ENCODE results near the gene E2F2.

Gene E2F2

DNA sequence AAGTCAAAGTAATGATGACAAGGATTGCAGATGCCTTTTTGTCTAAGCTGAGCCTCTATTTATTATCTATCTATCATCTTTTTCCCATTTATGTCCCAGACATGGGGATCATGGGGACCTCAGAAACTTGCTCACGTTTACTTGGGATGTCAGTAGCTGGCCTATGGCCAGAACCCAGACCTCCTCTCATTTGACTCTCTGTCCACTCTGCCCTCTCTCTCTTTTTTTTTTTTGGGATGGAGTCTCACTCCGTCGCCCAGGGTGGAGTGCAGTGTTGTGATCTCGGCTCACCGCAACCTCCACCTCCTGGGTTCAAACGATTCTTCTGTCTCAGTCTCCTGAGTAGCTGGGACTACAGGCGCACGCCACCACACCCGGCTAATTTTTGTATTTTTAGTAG is 32.0 kb upstream of the E2F2 start:
- no peak for DNase-seq (ENCODE audit: low spot score)

DNA sequence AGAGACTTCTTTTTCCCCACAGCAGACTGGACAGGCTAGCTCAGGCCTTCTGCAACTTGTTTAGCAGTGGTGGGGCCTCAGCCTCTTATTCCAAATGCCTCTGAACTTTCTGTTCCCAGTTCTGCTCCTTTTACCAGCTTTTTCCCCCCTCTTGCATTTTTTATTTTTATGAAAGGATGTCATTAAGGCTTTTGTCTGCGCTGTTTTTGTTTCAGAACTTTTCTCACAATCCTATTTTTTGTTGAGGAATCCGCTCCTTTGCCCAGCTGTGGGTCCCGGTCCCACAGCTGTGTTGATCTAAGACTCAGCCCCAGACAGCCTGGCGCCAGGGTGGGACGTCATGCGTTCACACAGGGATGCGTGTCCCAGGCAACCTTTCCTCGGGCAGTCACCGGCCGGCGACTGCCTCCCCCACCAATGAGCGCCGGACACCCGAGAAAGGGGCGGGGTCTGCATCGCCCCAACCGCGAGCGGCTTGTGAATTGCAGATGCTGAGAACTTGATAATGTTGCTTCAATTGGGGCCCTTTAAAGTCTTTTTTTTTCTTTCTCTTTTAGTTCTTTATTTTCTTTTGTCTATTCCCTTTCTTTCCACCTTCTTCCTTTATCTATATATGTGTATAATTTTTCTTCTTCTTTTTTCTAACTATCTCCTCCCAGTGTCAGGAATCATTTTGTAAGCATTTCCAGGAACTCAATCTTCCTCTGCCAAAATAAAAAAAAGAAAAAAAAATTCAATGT is 31.3 kb upstream of the E2F2 start:
- DNase-seq (ENCODE audit: low spot score) = no peak

DNA sequence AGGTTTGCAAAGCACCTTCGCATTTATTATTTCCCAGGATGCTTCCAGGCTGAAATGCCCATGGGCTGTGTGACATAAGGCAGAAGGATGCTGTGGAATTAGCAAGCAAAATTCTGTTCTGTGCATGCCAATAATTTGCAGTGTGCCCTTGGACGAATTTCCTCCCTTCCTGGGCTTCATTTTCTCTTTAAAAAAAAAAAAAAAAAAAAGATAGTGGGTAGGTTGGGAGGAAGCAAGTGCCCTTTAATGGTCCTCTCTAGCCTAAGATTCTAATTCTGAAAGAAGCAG is 30.7 kb upstream of the E2F2 start:
- no peak for DNase-seq (ENCODE audit: low spot score)

DNA sequence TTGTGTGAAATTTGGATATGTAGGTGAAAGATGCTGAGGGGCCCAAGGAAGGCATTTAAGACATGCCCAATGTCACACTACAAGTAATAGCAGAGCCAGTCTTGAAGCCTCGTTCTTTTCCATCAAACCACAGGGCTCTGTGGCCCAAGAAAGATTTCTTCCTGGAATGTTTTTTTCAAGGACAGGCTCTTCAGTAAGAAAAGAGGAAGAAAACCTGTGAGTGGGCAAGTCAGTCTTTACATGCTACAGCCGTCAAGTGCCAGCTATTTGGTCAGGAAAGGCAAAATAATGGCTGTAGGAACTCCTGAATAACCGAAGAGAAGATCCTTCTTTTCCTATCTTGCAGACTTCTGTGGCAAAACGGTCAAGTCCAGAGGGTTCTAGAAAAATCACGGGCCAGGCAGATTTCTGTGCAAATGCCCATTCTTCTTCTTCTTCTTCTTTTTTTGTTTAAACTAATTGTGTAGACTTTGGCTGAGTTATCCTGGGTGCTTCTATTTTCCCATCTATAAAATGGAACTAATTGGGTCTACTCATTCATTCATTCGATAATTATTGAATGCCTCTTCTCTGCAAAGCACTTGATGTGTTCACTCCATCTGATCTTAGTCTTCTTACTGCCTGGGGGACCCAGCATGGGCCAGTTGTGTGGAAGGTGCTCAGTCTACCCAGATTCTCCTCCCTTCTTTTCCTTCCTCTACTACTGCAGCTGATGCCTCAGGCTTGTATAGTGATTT is 30.2 kb upstream of the E2F2 start:
- DNase-seq (ENCODE audit: low spot score) = no peak

DNA sequence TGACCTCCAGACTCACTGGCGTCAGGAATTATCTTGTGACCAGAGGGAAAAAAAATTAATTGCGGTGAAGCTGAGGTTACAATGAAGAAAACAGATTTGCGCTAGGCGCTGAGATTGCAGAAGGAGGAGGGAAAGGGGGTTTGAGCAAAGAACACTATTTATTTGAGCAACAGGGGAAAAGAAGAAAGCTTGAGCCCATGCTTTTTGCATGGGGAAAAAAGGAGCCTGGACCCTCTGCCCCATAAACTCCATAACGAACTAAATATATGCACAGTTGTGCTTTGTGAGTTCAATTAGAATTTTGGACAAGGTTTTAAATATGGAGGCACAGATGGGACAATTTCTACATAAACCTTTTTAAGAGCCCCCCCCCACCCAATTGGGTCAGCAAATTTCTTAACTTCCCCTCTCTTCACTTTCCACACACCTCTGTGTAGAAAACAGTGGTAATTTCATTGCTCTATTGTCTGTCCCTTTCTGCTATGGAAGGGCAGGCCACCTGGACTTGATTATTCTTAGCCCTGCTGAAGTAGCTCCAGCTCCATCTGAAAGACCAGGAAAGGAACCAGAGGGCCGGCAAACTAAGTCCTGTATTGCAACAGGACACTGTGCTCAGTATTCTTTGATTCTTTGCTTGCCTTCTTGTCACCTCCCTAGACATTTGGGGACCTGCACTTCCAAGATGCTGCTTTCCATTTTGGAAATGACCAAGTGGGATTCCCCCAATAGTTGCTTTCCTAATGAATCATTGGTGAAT is 29.1 kb upstream of the E2F2 start:
- DNase-seq (ENCODE audit: low spot score) = no peak

DNA sequence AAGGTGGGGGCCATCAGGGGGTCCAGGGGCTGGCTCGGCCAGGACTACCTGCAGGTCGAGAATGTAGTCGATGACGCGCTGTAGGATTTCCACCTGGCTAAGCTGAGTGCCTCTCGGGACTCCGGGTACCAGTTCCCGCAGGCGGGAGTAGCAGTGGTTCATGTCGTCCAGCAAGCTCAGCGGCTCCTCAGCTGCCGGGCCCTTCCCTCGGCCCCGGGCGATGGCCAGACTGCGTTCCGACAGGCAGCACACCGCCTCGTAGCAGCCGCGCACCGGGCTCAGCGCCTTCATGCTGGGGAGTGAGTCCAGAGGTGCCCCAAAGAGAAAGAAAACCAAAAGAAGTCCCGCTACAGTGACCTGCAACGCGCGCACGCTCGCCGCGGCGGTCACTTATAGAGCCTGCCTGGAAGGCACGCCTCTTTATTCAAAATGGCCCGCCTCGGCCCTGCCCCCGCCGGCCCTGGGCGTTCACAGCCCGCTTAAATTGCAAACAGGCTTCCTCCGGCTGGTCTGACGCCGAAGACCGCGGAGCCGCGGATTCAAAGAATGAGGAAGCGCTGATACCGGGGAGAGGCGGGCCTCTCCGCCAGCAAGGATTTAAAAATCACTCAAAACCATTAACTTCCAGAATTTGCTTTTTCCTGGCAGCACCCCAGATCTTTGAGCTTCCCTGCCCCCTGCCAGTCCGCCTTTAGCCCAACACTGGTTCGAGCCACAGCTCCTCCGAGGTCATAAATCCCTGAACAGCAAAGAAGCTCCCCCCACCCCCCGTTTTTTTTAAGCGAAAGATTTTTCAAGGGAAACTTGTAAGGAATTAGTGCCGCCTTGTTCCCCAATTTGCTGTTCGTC is 28.3 kb upstream of the E2F2 start, which contains the start of gene ID3:
Gene ID3, minus strand, starts transcription at position 366 of the 849 bp plus-strand sequence. Its CDS starts 75 bp downstream, at position 291.
- peak; percentile 53 for DNase-seq (ENCODE audit: low spot score)

DNA sequence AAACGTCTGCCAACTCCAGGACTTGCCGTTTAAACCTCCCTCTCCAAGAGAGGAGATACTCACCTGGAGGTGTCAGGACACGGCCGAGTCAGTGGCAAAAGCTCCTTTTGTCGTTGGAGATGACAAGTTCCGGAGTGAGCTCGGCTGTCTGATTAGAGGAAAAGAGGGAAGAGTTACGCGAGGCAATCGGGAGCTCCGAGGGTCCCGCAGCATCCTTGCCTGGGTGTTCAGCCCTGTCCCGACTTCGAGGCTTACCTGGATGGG is 27.8 kb upstream of the E2F2 start:
- no peak for DNase-seq (ENCODE audit: low spot score)

DNA sequence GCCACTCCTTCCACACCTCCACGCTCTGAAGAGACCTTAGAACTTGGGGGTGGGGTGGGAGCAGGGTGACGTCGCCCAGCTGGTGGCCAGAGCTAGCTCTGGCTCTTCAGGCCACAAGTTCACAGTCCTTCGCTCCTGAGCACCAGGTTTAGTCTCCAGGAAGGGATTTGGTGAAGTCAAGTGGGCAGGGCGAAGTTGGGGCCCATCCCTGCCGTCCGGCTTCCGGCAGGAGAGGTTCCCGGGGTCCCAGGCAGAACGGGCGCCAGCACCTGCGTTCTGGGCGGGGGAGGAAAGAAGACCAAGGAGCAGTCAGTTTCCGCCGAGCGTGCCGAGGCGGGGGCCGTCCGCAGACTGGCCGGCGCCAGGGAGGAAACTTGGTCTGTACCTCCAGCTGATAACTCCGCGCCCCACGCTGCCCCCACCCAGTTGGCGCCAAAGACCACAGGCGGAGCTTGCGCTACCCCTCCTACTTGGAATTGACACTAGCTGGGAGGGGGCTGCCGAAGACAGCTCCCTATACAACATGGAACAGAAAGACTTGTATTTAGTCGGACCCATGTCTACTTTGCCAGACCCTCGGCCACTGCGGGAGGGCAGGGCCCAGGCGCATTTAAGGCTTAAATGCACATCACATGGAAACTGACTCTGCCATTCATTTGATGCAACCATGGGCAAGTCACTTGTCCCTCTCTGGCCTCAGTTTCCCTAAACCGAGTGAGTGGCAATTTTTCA is 27.3 kb upstream of the E2F2 start:
- no peak for DNase-seq (ENCODE audit: low spot score)

DNA sequence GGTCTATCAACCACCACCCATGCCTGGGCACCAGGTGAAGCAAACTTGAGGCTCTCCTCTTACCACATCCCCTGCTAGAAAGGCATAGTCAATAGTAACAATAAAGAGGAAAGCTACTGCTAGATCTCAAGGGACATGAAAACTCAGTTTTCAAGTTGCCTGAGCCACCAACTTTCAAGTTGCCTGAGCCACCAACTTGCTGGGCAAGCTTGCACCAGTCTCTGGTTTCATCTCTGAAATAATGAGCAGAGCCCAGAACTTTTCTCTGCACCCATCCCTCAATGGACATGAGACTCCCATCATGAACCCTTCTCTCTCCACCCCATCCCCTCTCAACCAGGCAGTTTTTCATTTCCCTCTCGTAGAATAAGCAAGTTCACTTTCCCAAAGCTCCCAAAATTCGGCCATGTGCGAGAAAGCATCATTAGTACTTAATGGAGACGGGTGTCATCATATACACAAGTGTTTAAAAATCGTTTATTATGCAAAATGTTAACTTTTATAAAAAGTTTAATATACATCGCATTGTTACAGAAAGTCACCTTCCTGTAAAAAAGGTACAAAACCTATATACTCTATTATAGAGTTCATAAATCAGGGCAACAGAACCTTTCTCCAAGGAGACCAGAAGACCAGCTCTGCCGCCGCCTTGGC is 26.6 kb upstream of the E2F2 start:
- DNase-seq (ENCODE audit: low spot score) = no peak

DNA sequence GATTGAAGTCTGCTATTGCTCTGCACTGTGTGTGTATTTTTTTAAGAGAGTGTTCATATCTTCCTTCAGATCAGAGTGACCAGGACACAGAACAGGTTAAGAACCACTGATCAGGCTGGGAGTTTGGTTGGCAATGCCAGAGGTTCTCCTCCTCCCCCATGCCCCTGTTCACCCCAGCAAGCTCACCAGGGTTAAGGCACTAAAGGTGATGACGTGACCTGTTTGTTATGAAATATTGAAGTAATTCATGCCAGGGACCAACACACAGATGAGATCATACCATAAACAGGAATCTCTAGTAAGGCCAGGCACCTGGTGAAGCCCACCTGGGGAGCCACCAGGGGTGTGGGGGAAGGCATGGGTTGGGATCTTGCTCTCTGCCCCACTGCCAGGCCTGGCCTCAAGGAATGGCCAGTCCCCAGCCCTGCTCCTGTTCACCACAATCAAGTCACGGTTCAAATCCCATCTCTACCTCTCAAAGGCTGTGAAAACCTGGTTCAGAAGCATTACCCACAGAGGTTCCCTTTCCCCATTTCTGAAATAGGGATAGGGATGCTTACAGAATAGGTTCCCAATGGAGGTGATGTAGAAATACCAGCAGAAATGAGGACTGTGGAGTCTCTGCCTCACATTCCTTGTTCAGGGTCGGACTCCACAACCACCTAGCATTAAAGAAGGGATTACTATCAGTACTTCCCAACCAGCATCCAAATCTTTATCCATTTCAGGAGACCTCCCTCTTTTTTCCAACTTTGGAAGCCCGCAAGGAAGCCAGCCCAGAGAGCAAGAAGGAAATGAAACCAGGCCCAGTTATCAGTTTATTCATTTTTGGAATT is 25.8 kb upstream of the E2F2 start:
- no peak for DNase-seq (ENCODE audit: low spot score)

DNA sequence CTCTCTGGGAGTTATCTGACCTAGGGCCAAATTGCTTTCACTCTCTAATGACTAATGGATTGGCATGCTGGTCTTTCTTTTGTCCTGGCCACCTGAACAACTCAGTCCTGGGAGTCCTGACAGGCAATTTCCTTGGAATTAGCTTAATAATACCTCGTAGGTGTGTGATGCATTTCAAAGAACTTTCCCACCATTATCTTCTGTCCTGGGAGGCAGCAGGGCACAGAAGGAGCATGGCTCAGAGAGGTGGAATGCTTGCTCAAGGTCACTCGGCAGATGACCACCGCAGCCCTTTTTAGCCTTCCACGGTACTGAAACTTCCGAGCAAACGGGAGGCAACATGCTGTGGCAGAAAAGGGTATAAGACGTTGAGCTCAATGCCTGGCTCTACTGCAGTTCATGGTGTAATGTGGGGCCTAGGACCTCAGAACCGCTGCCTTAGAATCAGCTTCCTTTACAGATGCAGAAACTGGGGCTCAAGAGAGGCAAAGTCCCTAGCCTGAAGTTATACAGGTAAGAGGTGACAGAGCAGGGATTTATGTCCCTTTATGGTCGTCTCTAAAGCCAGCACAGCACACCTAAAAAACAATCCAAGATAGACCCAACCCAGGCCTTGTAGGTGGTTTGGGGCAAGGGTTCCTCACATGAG is 25.1 kb upstream of the E2F2 start:
- DNase-seq (ENCODE audit: low spot score) = no peak

DNA sequence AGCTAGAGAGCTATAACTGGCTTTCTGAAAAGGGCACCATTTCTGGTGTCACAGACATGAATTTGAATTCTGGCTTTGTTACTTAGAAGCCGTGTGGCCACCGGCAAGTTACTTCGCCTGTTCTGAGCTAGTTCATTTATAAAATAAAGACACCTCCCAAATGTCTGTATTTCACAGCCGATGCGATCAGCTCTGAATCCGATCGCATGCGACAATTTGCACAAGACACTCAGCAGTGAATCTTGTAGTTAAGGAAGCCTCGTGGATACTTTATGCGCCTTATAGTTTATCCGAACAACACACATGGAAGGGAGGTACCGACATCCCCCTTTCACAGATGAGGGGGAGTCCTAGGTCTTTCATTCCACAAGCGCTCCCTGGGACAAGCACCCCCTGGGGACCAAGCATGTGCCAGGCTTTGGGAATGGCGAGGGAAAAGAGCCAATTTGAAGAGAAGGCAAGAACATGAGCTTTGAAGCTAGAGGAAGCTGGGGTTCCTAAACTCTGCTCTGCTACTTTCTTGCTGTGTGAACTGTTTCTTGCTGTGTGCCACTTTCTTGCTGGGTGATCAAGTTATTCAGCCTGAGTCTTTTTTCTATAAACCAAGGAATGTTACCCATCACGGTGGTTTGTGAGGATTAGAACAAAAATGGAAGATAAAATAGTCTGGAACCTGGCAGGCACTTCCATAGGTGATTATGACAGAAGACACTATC is 24.4 kb upstream of the E2F2 start:
- DNase-seq (ENCODE audit: low spot score) = no peak

DNA sequence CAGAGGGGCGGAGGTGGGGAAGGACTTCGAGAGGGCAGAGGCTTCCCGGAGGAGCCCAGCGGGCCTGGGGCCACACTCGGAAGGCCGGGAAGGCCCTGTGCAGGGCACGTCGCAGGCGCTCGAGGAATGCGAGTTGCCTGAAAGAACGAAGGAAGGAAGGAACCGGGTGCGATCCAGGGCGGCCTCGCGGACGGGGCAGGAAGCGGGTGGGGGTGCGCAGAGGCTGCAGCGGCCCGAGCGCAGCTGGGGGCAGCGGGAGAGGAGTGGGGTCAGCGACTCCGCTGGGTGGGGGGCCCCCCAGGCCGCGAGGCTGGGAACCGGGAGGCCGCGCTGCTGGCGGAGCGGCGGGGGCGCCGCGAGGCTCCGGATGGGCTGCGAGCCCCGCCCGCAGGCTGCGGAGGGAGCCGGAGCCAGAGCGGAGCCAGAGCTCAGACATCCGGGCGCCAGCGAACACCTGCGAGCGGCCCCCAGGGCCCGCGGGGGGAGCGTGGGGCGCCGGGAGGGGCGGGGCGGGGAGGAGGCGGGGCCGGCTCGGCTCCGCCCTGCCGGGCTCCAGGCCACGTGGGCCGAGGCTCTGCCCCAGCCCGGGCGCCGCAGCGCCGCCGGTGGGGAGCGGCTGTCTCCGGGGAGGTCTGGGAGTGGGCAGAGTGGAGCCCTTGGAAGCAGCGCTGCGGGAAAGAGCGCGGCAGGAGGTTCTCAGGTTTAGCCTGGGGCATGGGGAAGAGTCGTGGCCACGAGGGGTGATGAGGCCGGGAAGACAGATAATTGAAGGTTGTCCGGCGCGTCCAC is 23.6 kb upstream of the E2F2 start:
- peak; percentile 69 for DNase-seq (ENCODE audit: low spot score)

DNA sequence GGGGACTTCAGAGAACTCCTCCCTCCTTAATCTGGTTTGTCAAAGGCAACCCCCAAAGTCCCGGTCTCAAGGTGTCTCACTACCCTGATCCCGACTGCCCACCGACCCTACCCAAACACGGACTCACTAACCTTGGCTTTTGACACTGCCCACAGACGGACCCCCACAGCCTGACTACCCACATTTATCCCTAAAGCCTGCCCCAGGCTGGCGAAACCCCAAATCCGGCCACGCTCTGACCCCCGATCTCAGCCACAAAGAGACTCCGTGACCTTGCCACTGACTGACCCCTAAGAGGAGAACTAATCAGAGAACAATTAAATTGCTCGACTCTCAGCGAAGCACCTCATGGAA is 23.1 kb upstream of the E2F2 start:
- no peak for DNase-seq (ENCODE audit: low spot score)

DNA sequence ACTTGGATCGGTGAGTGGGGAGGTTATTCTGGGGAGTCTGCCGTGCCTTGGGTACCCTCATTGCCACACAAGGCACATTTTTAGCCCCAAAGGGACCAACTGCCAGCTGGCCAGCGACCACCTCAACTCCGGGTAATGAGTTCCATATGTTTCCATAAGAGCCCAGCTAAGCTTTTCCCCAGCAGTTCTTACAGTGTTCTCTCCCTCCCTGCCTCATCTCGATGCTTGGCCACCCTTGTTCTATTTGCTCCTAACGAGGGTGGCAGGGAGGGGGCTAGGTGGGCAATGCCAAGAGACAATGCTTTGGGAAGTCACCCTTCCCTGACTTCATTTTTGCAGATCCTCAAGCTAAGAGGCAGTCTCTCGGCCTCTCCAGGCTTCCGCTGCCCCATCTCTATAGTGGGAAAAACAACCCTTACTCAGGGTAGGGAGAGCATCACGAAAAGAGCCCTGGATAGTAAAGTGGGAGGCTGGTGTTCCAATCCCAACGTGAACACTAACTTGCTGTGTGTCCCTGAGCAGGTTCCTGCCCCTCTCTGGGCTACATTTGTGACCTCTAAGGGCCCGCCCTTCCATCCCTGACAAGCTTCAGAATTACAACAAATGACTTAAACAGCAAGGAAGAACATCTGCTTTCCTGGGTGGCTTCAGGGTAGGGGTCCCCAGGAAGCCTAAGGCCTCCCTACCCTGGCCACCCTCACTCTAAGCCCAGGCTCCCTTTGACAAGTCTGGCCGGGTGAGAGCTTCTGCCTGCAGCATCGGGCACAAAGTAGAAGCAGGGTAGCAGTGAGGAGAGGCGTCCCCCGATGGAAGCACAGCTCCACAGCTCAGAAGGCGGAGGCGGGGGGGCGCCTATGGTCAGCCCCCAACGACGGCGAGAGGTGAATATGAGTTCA is 22.4 kb upstream of the E2F2 start:
- DNase-seq (ENCODE audit: low spot score) = no peak

DNA sequence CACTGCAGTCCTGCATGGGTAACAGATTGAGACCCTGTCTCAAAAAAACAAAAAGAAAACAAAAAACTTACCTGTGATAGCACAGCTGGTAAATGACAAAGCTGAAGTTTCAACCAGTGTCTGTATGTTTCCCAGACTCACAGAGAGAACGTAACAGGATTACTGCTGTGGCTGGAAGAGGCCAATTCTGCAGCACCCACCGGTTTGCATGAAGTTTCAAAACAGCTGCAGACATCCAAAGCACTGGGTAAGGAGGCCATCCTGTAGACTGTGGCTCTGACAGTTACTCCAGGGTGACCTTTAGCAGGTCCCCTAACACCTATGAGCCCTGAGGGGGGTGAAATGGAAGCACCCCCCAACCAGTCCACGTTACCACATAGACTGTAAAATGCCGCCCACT is 20.8 kb upstream of the E2F2 start:
- DNase-seq (ENCODE audit: low spot score) = no peak

DNA sequence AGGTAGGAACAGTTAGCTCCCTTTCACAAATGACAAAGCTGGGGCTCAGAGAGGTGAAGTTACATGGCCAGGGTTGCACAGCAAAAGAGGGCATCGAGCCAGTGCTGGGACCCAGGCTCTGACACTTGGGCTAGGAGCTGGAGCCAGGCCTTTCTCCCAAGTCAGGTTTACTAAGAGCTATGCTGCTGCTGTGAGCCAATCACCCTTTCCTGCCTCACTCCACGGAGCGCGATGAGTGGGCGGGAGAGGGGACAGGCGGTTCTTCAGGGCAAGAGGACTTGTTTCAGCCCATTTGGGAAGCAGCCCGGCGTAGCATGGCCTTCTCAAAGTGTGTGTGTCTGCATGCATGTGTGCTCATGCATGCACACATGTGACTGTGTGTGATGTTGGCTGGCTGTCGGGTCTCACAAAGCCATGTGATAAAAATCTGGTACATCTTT is 17.7 kb upstream of the E2F2 start:
- no peak for DNase-seq (ENCODE audit: low spot score)
